Right lobe of liver (tissue), 6 donors: ENCODE results near the gene CLCF1. TPM values are rescaled to one million over a fixed set of nuclear protein-coding genes. Genes with fewer than 3 reads are reported as not detected.

ENCODE experiments used
- ATAC-seq, 4 donors: fragments of 200-7000 bp; cut with Tn5 transposase; one replicate each; pipeline ENCODE4 v1.9.1; 2020; ENCODE audit warnings: mild to moderate bottlenecking in 4 of 4, moderate library complexity in 4 of 4
- DNase-seq, 3 donors: peaks; one replicate each; pipeline ENCODE4 v3.0.0-alpha.2; 2020
- H3K27ac ChIP-seq, 3 donors: fragments of 200-600 bp; one replicate each; pipeline ENCODE4 v1.8.0; 2022
- H3K27me3 ChIP-seq, 2 donors: fragments of 200-600 bp; one replicate each; pipeline ENCODE4 v1.8.0; 2022
- H3K36me3 ChIP-seq, 4 donors: fragments of 200-600 bp; sonication (generic) in 1 of 4; one replicate each; pipeline versions ENCODE4 v1.5.1 to v1.8.0; 2017 to 2022; ENCODE audit warnings: control low read depth in 1 of 4
- H3K4me1 ChIP-seq, 4 donors: fragments of 200-600 bp; sonication (generic) in 1 of 4; one replicate each; pipeline versions ENCODE4 v1.5.1 to v1.8.0; 2017 to 2022; ENCODE audit warnings: control low read depth in 1 of 4
- H3K4me3 ChIP-seq, 3 donors: fragments of 200-600 bp; one replicate each; pipeline ENCODE4 v1.8.0; 2022
- H3K9me3 ChIP-seq, 4 donors: fragments of 200-600 bp; sonication (generic) in 1 of 4; one replicate each; pipeline versions ENCODE4 v1.5.1 to v1.8.0; 2017 to 2022; ENCODE audit warnings: control low read depth in 1 of 4
- CTCF ChIP-seq, 4 donors: fragments of 200-600 bp in 3 of 4; fragments of 450-650 bp in 1 of 4; IDR thresholded peaks; one replicate each; pipeline versions ENCODE4 v1.5.1 to v1.8.0; 2016 to 2022; ENCODE audit warnings: antibody characterized with exemption in 4 of 4, mild to moderate bottlenecking in 2 of 4
- POLR2A ChIP-seq: fragments of 450-650 bp; IDR thresholded peaks from one replicate; pipeline ENCODE4 v1.6.1; 2017; ENCODE audit warnings: antibody characterized with exemption, mild to moderate bottlenecking
- WGBS: methylation state at CpG from one replicate; pipeline ENCODE4 v1.1.6; 2018; ENCODE audit warnings: low coverage, low lambda C conversion rate; ENCODE audit not compliant: insufficient coverage; ENCODE audit errors: missing lambda C conversion rate; 5-methylcytosine and 5-hydroxymethylcytosine counted together
- intact Hi-C, 2 donors: fragments of 100-400 bp; cut with DNase I; formaldehyde crosslinking; loops; one replicate each; pipeline versions ENCODE4 v1.11.2 to v1.14.1; 2022
- total RNA-seq, 6 experiments: library from RNA; depleted of rRNA in 2 of 6; stranded (reverse); fragments of >200 nt in 2 of 6; fragmentation: NEBNext Ultra II Directional in 3 of 6; extraction: Animal tissue kit (Norgen Biotek cat#: 25700) in 3 of 6; gene quantifications; one replicate each; pipeline versions ENCODE4 v1.1.0 to v1.2.4, GENCODE V29; 2016 to 2023
- donor health status: DM: no; HTN: yes; CAD: no.
- donor health status: DM: no; HTN: no; CAD: no.
- donor health status: DM: no; HTN: no; CAD: no.
- donor health status: DM: no; HTN: yes; CAD: no.
- donor health status: DM: no; HTN: yes; CAD: no.

The CLCF1 gene
- total RNA-seq, 6 experiments from 2014 or later = 0.44 to 3.8 (median 1.3) TPM

- Histone ChIP-seq H3K27me3 (no peaks in the 10 kb centered on the region), H3K4me3 (no peak overlapping the region), H3K9me3 (no peaks in the 10 kb centered on the region), H3K27ac (no peak overlapping the region), H3K4me1 (peaks cover 0 to 5% (median 2%) of the 10 kb centered on the region in 4 donors), H3K36me3 (no peaks in the 10 kb centered on the region)
- intact Hi-C loops = loop anchor here (5.0 to 10.0 kb wide), 2 partner anchors 32 to 105 kb away; no protein-coding TSS in a partner anchor
- WGBS = 80% methylated on average over 4 of the region's 23 CpGs
- no peak for DNase-seq
- ATAC-seq = no peak
- TF ChIP-seq CTCF (IDR thresholded peaks at IDR 0.05) = no peak
- TF ChIP-seq POLR2A = no peak
Observed at GRCh38 chr11:67379061-67380058, 6.0 kb upstream of the CLCF1 start.

GRCh38 chr11:67378544-67378943 lies 5.1 kb upstream of the CLCF1 start:
- H3K27me3 ChIP-seq = no peaks in the 10 kb centered on the region
- no peak overlapping the region for H3K4me3 ChIP-seq
- H3K36me3 ChIP-seq = no peaks in the 10 kb centered on the region
- H3K4me1 ChIP-seq = peaks cover 0 to 12% (median 6%) of the 10 kb centered on the region in 4 donors
- intact Hi-C loops = no loop called here
- ATAC-seq (no peak), DNase-seq (no peak)
- no CpG with 5 or more reads among the region's 4 CpGs for WGBS
- H3K27ac ChIP-seq = no peak overlapping the region
- TF ChIP-seq POLR2A (no peak), CTCF (IDR thresholded peaks at IDR 0.05) (no peak)
- H3K9me3 ChIP-seq = no peaks in the 10 kb centered on the region

GRCh38 chr11:67376873-67377808 lies 3.7 kb upstream of the CLCF1 start:
- Histone ChIP-seq H3K4me3 (no peak overlapping the region), H3K9me3 (no peaks in the 10 kb centered on the region), H3K27ac (no peak overlapping the region), H3K36me3 (no peaks in the 10 kb centered on the region), H3K27me3 (no peaks in the 10 kb centered on the region), H3K4me1 (peaks cover 0 to 13% (median 6%) of the 10 kb centered on the region in 4 donors)
- 94% methylated on average over 2 of the region's 6 CpGs for WGBS
- no peak for TF ChIP-seq CTCF (IDR thresholded peaks at IDR 0.05)
- TF ChIP-seq POLR2A = no peak
- ATAC-seq (no peak), DNase-seq (no peak)
- intact Hi-C loops = no loop called here

- TF ChIP-seq CTCF (IDR thresholded peaks at IDR 0.05) = no peak
- TF ChIP-seq POLR2A = no peak
- no peaks in the 10 kb centered on the region for H3K36me3 ChIP-seq
- no peaks in the 10 kb centered on the region for H3K9me3 ChIP-seq
- intact Hi-C loops = no loop called here
- ATAC-seq (no peak), DNase-seq (no peak)
- H3K27ac ChIP-seq = no peak overlapping the region
- H3K4me3 ChIP-seq = no peak overlapping the region
- H3K27me3 ChIP-seq = no peaks in the 10 kb centered on the region
- H3K4me1 ChIP-seq = peaks cover 0 to 17% (median 6%) of the 10 kb centered on the region in 4 donors
- WGBS = 80% methylated on average over 6 of the region's 7 CpGs
Observed at GRCh38 chr11:67376063-67376820, 2.8 kb upstream of the CLCF1 start.
